ENCODE data around the gene SUGCT.
"Not testable (repeated sequence)": the region's sequence is repeated elsewhere in the genome, so short reads cannot be mapped to it uniquely, and the experiment has no call there.

Gene SUGCT

GRCh38 chr7:40204581-40204980 is 69.8 kb downstream of the SUGCT start:
- DNase-seq, result no peak

GRCh38 chr7:40205992-40206391 is 71.2 kb downstream of the SUGCT start:
- no peak for DNase-seq

- DNase-seq, result no peak
These were observed 76.6 kb downstream of the SUGCT start for GRCh38 chr7:40211276-40212003.

GRCh38 chr7:40213291-40213690 is 78.5 kb downstream of the SUGCT start:
- DNase-seq, result no peak

GRCh38 chr7:40213856-40214255 is 79.1 kb downstream of the SUGCT start:
- DNase-seq, result no peak

- not testable (repeated sequence) for DNase-seq
These were observed 83.8 kb downstream of the SUGCT start for GRCh38 chr7:40218612-40219011.

GRCh38 chr7:40219917-40220316 is 85.1 kb downstream of the SUGCT start:
- no peak for DNase-seq

GRCh38 chr7:40220421-40220911 is 85.7 kb downstream of the SUGCT start:
- DNase-seq, result no peak

- DNase-seq, result no peak
These were observed 87.0 kb downstream of the SUGCT start for GRCh38 chr7:40221836-40222235.

GRCh38 chr7:40223451-40224127 is 88.8 kb downstream of the SUGCT start:
- DNase-seq, result no peak

- no peak for DNase-seq
These were observed 95.3 kb downstream of the SUGCT start for GRCh38 chr7:40230101-40230500.

GRCh38 chr7:40231796-40232195 is 97.0 kb downstream of the SUGCT start:
- DNase-seq, result no peak

GRCh38 chr7:40232242-40232893 is 97.6 kb downstream of the SUGCT start:
- DNase-seq, result no peak

GRCh38 chr7:40234046-40234445 is 99.2 kb downstream of the SUGCT start:
- DNase-seq, result no peak

- no peak for DNase-seq
These were observed 99.9 kb downstream of the SUGCT start for GRCh38 chr7:40234666-40235065.

GRCh38 chr7:40237731-40238130 is 102.9 kb downstream of the SUGCT start:
- DNase-seq, result no peak

- DNase-seq, result no peak
These were observed 105.0 kb downstream of the SUGCT start for GRCh38 chr7:40239755-40240303.

GRCh38 chr7:40243076-40243475 is 108.3 kb downstream of the SUGCT start:
- no peak for DNase-seq

- DNase-seq, result no peak
These were observed 109.4 kb downstream of the SUGCT start for GRCh38 chr7:40244226-40244625.

GRCh38 chr7:40248681-40249080 is 113.9 kb downstream of the SUGCT start:
- DNase-seq, result no peak

- not testable (repeated sequence) for DNase-seq
These were observed 118.6 kb downstream of the SUGCT start for GRCh38 chr7:40253444-40253843.

- no peak for DNase-seq
These were observed 129.1 kb downstream of the SUGCT start for GRCh38 chr7:40263752-40264390.

- DNase-seq, result no peak
These were observed 132.8 kb downstream of the SUGCT start for GRCh38 chr7:40267583-40267982.
